Measurements from ENCODE around the gene STRAP.
A peak's percentile ranks its signal among the peaks of the same experiment; 100 is the strongest.
"Not testable (repeated sequence)": the region's sequence is repeated elsewhere in the genome, so short reads cannot be mapped to it uniquely, and the experiment has no call there.

Gene STRAP

GRCh38 chr12:15868186-15868585 is 14.0 kb upstream of the STRAP start:
- DNase-seq (ENCODE audit: extremely low read depth in 1 of 2, low read depth in 1 of 2) = no peak

- no peak for DNase-seq (ENCODE audit: extremely low read depth in 1 of 2, low read depth in 1 of 2)
Observed at GRCh38 chr12:15873556-15873955, 8.6 kb upstream of the STRAP start.

- not testable (repeated sequence) for DNase-seq (ENCODE audit: extremely low read depth in 1 of 2, low read depth in 1 of 2)
Observed at GRCh38 chr12:15874556-15875145, 7.5 kb upstream of the STRAP start.

- no peak for DNase-seq (ENCODE audit: extremely low read depth in 1 of 2, low read depth in 1 of 2)
Observed at GRCh38 chr12:15875863-15876262, 6.3 kb upstream of the STRAP start.

GRCh38 chr12:15879413-15879812 is 2.8 kb upstream of the STRAP start:
- no peak for DNase-seq (ENCODE audit: extremely low read depth in 1 of 2, low read depth in 1 of 2)

GRCh38 chr12:15880721-15881120 is 1.5 kb upstream of the STRAP start:
- DNase-seq (ENCODE audit: extremely low read depth in 1 of 2, low read depth in 1 of 2) = no peak

- no peak for DNase-seq (ENCODE audit: extremely low read depth in 1 of 2, low read depth in 1 of 2)
Observed at GRCh38 chr12:15883536-15883935, 1.3 kb downstream of the STRAP start.

- DNase-seq (ENCODE audit: extremely low read depth in 1 of 2, low read depth in 1 of 2) = no peak
Observed at GRCh38 chr12:15886372-15887042, 4.3 kb downstream of the STRAP start.

GRCh38 chr12:15887043-15887817 is 5.0 kb downstream of the STRAP start:
- no peak for DNase-seq (ENCODE audit: extremely low read depth in 1 of 2, low read depth in 1 of 2)

- no peak for DNase-seq (ENCODE audit: extremely low read depth in 1 of 2, low read depth in 1 of 2)
Observed at GRCh38 chr12:15892645-15893259, 10.6 kb downstream of the STRAP start.

- DNase-seq (ENCODE audit: extremely low read depth in 1 of 2, low read depth in 1 of 2) = no peak
Observed at GRCh38 chr12:15893260-15893659, 11.1 kb downstream of the STRAP start.

- DNase-seq (ENCODE audit: extremely low read depth in 1 of 2, low read depth in 1 of 2) = no peak
Observed at GRCh38 chr12:15896867-15897266, 14.7 kb downstream of the STRAP start.

- DNase-seq (ENCODE audit: extremely low read depth in 1 of 2, low read depth in 1 of 2) = no peak
Observed at GRCh38 chr12:15897433-15897832, 15.2 kb downstream of the STRAP start.

- no peak for DNase-seq (ENCODE audit: extremely low read depth in 1 of 2, low read depth in 1 of 2)
Observed at GRCh38 chr12:15899282-15899870, 17.2 kb downstream of the STRAP start.

GRCh38 chr12:15904378-15904920 is 22.3 kb downstream of the STRAP start:
- DNase-seq (ENCODE audit: extremely low read depth in 1 of 2, low read depth in 1 of 2) = no peak

- no peak for DNase-seq (ENCODE audit: extremely low read depth in 1 of 2, low read depth in 1 of 2)
Observed at GRCh38 chr12:15910468-15910863, 28.3 kb downstream of the STRAP start.

- peak; percentile 38 to 49 for DNase-seq (ENCODE audit: extremely low read depth in 1 of 2, low read depth in 1 of 2)
Observed at GRCh38 chr12:15910864-15911721, 28.9 kb downstream of the STRAP start, which contains the start of gene DERA. DERA (plus strand) TSS chr12:15911332; CDS start chr12:15911384, 52 bp downstream.

GRCh38 chr12:15911931-15912330 is 29.7 kb downstream of the STRAP start:
- DNase-seq (ENCODE audit: extremely low read depth in 1 of 2, low read depth in 1 of 2) = not testable (repeated sequence)

GRCh38 chr12:15914131-15914530 is 31.9 kb downstream of the STRAP start:
- DNase-seq (ENCODE audit: extremely low read depth in 1 of 2, low read depth in 1 of 2) = not testable (repeated sequence)

- DNase-seq (ENCODE audit: extremely low read depth in 1 of 2, low read depth in 1 of 2) = no peak
Observed at GRCh38 chr12:15918066-15918465, 35.9 kb downstream of the STRAP start.
